HG03520 (cell line): ENCODE results near the gene CARS1.

Experiments
- ATAC-seq: cut with Tn5 transposase; IDR thresholded peaks from one replicate; pipeline ENCODE4 v1.9.1; 2021; ENCODE audit warnings: mild to moderate bottlenecking, moderate library complexity; ENCODE audit not compliant: unreplicated experiment

Gene CARS1

DNA sequence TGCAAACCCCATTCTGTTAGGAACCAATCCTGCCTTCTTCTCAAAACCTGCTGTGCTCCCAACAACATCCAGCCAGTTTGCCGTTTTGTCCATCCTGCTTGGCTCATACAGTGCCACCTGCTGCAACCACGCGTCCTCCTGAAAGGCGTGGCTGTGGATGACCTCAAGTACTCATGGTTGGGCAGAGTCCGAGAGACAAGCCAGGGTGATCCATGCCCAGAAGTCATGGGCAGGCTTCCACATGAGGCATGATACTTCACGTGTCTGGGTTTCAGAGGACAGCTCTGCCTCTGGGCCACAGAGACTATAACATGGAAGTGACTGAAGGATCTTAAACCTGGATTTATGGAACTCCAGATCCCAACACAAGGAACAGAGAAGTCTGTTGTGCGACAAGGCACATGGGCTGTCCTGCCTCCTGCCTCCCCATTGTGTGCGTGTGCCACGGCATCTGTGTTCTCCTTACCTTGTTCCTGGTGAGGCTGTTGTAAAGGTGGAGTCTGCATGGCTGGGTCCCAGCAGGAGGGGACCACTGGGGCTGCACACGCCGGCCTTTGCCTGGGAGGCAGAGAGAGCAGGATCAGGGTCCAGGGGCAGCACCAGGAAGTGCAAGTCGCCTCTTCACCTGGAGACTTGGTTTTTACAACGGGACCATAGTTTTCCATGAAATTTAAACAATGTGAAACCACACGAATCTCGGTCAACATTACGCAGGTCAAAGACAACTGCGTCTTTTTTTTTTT lies 15.4 kb downstream of the CARS1 start:
- no peak for ATAC-seq

DNA sequence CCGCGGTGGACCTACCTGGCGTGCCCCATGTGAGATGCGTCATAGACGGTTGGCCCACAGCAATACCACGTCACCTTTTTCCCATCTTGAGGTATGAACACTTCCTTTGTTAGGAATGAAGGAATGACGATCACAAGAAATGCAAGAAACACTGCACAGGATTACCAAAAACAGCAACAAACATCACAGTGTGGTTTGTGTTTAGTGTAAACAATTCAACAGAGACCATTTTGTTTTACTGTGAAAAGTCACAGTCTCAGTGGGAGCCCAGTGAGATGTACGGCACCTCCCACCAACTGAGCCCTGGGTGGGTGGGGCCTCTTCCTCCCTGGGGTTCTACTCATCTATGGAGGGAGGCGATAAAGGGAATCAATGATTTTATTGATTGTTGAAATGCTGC lies 16.3 kb downstream of the CARS1 start:
- no peak for ATAC-seq

DNA sequence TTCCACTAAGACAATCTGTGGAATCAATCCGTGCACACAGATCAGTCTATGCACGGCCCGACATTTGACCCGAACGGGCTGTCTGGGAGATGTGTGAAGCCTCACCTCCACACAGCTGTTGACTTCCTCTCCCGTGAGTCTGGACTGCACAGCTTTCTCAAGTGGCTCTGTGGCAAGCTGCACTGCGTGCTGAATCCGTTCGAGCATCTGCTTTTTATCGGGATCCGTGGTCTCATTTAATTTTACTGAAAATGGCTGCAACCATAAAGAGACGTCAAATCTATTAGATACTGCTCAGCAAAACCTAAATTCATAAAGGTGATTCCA lies 19.3 kb downstream of the CARS1 start:
- ATAC-seq = no peak

DNA sequence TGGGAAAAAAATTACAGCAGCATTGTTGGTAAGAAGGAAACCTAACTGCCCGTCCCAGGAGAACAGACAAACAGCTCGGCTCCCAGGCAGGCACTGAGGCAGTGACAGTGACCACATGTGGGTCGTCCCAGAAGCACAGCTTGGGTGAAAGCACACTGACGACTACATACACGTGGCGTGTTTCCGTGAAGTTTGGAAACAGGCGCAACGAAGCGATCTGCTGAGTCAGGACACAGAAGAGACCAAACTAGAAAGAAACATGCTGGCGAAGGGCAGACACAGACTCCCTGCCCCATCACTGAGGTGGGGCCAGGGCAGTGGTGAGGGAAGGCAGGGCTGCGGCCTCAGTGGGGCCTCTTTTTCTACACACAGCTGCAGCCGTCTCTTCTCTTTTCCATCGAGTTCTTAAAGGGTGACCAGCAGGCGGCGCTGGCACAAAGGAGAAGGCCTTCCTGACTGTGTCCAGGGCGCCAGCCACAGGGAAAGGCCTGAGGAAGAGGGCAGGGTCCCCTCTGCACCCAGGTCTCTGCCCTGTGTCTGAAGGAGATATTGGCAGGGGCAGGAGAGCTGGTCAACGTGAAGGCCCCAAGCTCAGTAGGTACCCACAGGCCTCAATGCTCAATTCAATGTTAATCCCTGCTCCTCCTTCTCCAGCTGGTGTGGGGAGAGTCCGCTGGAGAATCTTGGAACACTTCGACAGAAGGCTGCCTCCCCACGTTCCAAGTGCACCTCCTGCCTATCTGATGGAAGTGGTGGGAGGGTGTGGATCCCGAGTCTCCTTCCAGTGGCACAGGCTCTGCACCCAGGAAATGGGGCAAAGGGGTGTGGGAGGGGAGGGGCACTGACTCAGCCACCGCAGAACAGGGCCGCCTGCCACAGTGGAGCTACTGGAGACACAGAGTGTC lies 19.9 kb downstream of the CARS1 start:
- ATAC-seq = no peak

DNA sequence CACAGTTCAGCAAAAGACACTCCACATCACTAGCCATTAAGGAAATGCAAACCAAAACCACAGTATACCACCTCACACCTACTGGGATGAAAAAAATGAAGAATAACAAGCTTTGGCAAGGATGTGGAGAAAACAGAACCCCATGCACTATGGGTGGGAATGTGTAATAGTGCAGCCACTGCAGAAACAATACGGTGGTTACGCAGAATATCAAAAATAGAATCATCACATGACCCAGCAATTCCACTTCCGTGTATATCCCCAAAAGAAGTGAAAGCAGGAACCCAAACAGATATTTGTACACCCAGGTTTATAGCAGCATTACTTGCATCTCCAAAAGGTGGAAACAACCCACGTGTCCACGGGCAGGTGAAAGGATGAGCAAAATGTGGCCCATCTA lies 20.8 kb downstream of the CARS1 start:
- no peak for ATAC-seq

DNA sequence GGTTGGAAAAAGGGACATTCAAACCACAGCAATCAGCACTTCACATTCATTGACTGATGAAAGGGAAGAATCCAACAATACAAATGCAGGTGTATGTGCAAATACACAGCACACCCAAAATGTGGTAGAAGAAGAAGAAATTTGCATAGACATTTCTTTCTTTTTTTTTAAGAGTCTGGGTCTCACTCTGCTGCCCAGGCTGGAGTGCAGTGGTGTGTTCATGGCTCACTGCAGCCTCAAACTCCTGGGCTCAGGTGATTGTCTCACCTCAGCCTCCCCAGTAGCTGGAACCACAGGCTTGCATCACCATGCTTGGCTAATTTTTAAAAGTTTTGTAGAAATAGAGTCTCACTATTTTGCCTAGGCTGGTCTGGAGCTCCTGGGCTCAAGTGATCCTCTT lies 21.9 kb downstream of the CARS1 start:
- ATAC-seq = no peak

DNA sequence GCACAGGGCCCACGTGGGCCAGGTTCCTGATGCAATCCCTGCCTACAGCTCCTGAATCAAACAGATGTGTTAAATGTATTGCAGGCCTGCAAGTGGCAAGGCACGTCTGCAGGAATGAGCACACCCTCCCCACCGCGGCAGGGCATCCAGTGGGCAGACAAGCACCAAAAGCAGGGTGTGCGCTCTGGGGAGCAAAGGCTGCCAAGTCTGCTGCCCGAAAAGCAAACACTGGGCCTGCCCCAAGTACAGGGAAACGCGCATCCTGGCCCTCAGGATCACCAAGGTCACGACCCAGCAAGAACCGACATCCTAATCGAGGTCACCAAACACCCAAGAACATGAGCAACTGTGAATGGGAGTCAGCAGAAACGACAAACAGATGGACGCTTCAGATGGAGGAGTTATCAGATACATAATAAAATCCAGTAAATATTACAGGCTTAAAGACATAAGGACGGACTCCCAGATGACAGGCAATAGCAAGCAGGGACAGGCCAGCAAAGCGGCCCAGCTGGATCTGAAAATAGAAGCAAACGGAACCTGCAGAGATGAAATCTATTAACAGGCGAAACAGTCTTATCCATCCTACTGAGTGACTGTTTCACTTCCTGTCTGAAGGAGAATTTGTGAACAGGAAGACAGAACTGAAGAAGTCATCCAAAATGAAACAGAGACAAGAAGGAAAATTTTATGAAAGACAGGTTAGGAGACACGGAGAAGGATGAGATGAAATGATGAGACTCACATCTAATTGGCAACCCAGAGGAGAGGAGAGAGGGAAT lies 26.7 kb downstream of the CARS1 start:
- ATAC-seq = no peak

DNA sequence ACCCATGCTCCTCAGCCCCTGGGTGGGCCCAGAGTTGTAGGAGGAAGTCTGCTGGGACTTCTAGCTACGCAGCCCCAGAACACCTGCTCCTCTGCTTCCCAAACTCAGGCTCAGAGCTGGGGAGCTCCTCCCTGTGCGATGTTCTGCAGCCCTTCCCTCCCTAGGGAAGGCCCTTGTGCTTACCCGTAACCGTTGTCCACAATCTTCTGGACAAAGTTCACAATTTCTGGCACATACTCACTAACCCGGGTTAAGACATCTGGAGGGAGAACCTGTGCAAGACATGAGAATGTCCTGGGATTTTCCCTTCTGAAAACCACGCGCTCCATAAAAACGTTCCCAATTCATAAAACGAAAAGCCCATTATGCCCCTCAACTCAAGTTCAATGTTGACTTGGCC lies 28.4 kb downstream of the CARS1 start:
- ATAC-seq = no peak

DNA sequence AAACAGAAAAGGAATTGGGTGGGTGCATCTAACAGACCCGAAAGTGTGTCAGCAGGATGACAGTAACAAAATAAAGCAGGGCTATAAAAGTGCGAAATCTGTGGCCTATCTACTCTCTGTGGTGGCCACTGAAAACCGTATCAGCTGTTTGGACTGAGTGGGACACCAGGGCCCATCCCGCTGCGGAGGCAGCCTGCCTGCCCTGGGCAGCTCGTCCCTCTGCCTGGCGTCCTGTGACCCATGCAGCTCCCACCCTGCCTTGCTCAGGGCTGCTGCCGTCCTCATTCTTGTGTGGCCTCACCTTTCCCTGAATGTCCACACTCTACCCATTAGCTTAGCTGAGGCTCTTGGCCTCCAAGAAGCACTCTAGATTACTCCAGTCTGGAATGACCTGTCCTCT lies 30.4 kb downstream of the CARS1 start:
- no peak for ATAC-seq

DNA sequence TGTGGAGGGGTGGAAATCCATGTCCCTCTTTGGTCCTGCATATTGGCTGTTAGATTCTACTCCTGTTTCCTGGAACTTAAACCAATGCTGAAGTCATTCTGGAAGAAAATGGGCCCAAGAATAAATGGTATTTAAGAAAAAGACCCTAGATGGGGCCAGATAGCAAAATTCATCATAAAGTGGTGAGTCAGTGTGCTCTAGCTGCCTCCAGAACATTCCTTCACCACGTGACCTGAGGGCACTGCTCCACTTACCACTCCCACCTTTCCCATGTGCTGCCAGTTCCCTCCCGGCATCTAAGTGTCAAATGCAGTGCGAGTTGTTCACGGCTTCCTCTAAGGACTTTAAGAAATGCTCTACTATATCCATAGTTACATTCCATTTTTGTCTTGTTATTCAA lies 34.2 kb downstream of the CARS1 start:
- ATAC-seq = no peak

DNA sequence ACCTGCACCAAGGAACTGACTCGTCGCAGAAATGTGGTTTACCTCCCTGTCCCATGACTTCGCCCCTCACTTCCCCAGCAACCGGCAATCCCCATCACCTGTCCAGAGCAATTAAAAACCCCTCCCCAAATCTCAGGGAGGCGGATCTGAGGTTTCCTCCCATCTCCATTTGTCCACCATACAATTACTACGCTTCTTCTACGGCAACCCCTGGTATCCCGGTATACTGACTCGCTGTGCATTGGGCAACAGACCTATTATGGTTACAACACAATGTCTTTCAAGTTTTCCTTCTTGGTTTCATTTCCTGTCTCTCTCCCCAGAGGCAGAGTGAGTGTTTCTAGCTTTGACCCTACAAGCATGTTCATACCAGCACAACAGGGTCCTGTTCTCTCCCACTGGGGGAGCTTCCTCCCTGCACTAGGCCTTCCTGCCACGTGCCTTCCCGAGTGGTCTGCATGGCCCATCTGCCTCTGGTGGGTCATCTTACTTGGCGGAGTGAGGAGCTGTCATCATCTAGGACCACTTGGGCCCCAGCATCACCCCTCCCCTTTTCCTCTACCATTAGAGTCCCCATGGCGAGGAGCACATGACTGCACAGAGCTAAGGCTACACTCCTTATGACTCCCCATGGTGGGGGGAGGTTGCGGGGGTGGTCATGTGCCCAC lies 34.8 kb downstream of the CARS1 start:
- no peak for ATAC-seq

DNA sequence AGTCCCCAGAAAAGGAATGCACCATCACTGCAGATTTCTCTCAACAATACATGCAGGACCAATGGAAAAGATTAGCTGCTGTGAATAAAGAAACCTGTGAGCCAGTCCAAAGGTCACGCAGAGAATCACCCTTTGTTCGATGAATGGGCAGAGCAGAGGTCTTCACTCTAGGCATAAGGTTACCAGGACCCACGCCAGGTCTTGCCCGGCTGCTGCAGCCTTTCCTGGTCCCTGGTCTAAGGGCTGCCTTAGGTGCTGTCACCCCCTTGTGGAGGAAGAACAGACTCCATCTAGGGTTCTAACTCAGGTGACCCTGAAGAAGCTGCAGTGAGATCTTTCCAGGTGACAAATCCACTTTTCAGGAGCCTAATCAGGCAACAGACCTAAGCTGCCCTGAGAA lies 36.1 kb downstream of the CARS1 start:
- no peak for ATAC-seq

DNA sequence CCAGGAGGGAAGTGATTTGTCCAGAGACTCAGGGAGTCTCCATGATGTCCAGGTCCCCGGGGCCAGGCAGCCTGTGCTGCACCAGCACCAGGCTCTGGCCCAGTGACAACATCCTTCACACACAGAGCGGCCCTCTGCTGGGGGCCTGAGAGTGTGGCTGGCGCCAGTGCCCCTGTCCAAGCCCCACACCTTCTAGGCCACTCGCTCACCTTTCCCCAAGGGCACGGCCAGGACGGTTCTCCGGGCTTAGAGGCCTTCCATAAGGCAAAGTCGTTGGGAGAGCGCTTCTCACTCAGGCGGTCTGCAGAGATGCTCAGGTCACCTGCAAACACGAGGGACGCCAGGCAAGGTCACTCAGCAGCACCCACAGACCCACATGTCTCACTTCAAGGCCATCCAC lies 37.2 kb downstream of the CARS1 start:
- ATAC-seq = no peak

DNA sequence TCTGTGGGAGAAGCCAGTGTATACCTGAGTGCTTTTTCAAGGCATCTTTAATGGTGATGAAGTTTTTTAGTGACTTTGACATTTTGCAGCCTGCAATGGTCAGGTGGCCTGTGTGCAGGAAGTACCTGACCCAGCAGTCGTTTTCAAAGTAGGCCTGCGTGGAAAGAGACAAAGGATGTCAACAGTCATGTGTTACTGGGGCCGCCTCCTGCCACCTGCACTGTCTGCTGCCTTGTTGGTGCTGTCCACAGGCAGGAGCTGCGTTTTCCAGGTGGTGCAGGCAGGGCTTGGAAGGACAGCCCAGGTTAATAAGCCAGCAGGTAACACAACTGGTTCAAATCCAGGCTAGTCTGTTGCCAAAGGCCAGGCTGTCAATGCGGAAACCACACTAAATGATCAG lies 38.6 kb downstream of the CARS1 start:
- no peak for ATAC-seq

DNA sequence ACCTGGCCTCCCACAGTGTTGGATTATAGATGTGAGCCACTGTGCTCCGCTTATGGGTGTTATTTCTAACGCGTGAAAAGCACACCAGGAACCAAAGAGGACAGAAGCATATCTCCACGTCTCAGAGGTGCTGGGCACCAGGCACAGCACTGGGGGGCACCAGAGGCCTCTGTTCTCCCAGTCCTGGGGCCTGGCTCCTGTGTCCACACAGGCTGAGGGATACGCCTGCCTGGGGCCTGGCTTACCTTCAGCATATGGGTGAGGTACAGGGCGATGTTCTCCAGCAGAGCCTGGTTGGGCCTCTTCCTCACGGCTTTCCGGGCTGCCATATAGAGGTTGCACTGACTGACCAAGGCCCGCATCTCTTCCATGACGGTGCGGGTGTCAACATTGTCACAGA lies 40.4 kb downstream of the CARS1 start:
- ATAC-seq = no peak

DNA sequence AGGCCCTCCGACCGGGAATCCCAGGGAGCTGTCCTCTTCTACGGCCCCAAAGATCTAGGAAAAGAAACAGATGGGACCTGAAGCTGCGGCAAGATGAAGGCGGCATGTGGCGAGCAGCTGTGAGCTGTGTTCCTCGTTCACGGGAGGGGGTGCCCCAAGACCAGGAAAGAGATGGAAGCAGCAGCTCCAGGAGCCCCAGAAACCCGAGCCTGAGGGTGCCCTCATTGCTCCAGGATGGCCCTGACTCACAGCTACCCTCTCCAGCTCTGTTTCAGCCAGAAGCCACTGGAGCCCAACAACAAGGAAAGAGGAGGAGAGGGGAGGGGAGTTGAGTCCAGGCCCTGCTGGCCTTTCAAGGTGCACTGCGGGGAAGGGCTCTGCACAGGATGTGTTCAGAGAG lies 41.4 kb downstream of the CARS1 start:
- ATAC-seq = no peak

DNA sequence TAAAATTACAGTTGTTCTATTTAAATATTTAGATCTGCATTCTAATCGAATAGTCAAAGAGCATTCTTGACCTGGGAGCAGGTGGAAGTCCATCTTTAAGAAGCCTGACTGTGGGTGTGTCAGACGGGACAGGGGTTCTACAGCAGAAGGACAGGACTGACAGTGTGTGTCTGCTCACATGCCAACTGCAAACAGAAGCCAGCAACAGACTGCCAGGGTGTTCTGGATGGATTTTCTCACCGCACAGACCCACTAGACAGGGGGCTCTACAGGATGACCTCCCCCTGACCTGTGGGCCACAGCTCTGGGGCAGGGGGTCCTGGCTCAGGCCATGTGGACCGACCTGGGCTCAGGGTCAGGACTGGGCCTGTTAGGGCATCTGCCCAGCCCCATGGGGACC lies 42.3 kb downstream of the CARS1 start:
- no peak for ATAC-seq

DNA sequence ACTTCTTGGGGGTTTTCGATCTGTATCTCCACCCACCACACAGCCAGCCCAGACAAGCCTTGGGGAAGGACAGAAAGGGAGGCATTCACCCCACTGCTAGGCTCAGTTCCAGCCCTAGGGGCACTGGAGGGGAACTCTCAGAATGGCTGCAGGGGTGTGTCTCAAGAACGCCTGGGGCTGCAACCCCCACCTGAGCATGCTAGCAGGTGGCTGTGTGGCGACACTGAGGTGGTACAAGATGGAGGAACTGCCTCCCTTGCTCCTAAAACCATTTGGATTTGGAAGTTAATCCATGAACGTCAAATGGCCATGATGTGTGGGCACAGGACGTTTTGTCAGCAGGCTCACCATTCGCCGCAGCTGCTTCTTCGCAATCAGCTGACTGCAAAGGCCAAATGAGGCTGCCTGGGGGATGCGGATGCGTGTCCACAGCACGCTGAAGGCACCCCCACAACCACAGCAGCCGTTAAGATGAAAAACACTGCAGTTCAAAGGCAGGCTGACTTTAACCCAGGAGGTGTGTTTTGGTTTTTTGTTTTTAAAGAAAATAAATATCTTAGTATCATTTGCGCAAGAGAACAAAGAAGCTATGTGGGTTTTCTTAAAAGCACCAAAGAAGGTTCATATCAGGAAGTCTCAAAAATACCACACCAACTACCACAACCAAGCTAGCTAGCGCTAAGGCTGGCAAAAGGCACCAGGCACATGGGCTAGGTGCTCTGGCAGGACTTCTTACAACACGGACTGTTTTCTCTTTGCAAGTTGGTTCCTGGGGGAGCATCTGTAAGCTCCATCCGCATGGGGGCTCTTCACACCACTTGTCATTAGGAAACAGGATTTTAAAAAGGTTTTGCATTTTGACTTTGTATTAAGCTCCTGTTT lies 42.9 kb downstream of the CARS1 start:
- ATAC-seq = no peak

DNA sequence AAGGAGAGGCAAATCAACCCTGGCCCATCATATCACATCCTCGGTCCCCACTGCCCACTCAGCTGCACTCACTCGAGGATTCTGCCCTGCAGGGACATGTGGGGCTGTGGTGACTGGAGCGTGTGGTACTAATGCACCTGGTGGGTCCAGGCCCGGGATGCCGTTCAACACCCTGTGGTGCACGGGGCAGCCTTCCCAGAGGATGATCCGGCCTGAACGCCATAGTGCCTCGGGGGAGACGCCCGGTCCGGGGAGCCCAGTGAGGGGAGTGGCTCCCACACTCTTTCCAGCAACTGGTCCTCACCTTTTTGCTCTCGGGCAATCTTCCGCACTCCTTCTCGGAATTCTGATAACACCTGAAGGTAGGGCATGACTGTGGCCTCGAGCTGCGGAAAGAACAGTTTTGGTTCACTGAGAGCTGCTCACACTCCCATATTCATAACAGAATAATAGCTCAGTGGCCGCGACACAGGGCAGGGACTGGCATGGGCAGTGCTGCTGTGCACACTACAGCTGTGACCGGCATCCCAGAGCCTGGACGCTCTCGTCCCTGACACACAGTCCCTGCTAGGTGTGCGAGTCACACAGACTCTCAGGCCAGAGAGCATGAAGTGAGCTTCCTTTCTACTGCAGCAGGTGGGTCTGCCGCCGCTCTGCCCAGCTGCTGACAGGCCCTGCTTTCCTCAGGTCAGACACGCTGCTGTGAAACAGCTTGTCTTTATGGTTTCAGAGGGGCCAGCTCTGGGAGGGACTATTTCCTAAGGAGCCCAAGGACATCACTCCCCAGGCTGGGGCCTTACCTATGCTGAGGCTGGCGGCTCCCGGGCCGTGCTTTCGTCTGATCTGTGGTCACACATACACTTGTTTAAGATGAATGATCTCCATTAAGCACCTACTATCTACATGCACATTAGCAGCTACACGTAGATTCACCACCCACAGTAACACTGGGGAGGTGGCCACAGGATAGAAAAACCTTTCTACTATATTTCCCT lies 45.0 kb downstream of the CARS1 start:
- no peak for ATAC-seq
